Mammary epithelial cell (primary cell): ENCODE data around the gene TTLL11.

Source experiments
- CTCF ChIP-seq, 2 donors: IDR thresholded peaks in 1 of 2; conservative IDR thresholded peaks in 1 of 2; 2 replicates each; pipeline ENCODE4 v1.5.1; 2011 to 2012; ENCODE audit warnings: inconsistent platforms in 2 of 2, low read length in 2 of 2, mild to moderate bottlenecking in 2 of 2, control low read depth in 1 of 2, low read depth in 1 of 2; ENCODE audit not compliant: insufficient read depth in 1 of 2; ENCODE audit errors: extremely low read depth in 1 of 2
- EZH2 ChIP-seq: IDR thresholded peaks from 2 replicates; pipeline ENCODE4 v1.6.1; 2012; ENCODE audit warnings: low read length, inconsistent platforms, borderline replicate concordance

GRCh38 chr9:122119721-122120120, 26.6 kb upstream of the TTLL11 start:
- no peak for TF ChIP-seq CTCF (conservative IDR thresholded peaks at IDR 0.05 in 1 of 2, IDR thresholded peaks at IDR 0.05 in 1 of 2; ENCODE audit: extremely low read depth in 1 of 2, insufficient read depth in 1 of 2, low read depth in 1 of 2, low read length in 2 of 2)
- no peak for TF ChIP-seq EZH2
